OCI-M1 (cell line): Measurements from ENCODE around the gene DLG1.
"Not testable (repeated sequence)": the region's sequence is repeated elsewhere in the genome, so short reads cannot be mapped to it uniquely, and the experiment has no call there.

Experiments
- DNase-seq: peaks from one replicate; lab custom pipeline; 2025; lab: John Stamatoyannopoulos, UW

Gene DLG1

DNA sequence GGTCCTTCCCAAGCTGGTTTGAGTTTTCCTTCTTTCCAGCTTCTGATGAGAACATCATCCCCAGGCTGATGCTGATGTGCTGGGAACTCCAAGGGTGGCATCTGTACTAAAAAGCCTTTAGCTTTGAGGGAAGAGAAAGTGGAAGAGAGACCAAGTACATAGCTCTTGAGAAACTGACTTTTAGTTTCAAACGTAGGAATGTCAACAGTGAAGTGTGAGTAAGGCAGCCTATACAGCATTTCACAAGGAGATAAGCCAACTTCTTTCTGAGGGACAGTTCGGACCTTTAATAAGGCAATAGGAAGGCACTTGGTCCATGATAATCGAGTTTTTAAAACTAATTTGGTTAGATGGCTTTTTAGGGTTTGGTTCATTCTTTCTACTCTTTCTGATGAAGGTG is 53.7 kb downstream of the DLG1 start:
- DNase-seq: no peak

DNA sequence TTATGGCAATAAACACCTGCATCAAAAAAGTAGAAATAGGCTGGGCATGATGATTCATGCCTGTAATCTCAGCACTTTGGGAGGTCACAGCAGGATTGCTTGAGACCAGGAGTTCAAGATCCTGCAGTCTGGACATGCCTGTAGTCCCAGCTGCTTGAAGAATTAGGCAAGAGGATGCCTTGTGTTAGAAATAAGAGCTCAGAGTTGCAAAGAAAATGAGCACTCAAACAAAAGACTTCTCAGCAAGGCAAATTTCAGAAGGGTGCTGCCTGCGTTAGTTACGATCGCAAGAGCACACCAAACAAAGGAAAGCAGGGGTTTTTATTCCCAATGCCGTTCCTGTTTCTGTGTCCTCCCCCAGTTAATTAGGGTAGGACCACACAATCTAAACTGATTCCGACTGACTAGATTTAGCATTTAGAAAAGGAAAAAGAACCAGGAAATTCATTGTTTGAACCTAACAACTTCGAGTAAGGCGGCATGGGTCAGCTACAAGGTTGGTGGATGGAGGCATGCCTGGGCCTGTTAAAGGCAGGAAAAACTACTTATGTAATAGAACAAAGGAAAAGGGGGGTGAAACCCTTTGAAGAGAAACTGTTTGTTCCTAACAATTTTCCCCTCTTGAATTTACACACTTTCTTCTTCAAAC is 55.5 kb downstream of the DLG1 start:
- no peak for DNase-seq

GRCh38 chr3:197241173-197241572 is 57.2 kb downstream of the DLG1 start:
- DNase-seq: no peak

DNA sequence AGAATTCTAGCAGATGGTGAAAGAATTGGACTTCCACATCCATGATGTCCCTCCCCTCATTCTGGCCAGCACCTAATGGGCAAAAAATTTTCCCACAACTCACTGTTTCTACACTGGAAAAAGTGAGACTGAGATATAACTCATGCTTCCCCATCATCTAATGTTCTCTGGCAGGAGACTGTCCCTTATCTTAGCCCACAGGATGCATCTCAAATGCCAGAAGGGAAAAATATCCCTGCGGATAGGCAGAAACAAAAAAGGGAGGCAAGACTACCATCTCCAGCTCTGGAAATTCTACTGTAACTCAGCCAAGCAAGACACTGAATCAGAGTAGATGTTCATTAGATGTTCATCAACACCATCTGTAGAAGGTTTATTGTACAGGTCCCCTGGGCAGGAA is 58.6 kb downstream of the DLG1 start:
- DNase-seq: no peak

DNA sequence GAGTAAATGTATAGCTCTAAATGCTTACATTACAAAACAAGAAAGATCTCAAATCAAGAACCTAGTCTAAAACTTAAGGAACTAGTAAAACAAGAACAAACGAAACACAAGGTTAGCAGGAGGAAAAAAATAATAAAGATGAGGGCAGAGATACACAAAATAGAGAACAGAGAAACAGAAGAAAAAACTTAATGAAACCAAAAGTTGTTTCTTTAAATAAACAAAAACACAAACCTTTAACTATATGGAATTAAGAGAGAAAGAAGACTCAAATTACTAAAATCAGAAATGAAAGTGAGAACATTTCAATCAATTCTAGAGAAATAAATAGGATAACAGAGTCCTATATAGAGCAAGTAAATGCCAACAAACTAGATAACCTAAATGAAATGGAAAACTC is 59.6 kb downstream of the DLG1 start:
- no peak for DNase-seq

GRCh38 chr3:197237897-197238296 is 60.5 kb downstream of the DLG1 start:
- DNase-seq: no peak

GRCh38 chr3:197236362-197236761 is 62.0 kb downstream of the DLG1 start:
- DNase-seq: no peak

DNA sequence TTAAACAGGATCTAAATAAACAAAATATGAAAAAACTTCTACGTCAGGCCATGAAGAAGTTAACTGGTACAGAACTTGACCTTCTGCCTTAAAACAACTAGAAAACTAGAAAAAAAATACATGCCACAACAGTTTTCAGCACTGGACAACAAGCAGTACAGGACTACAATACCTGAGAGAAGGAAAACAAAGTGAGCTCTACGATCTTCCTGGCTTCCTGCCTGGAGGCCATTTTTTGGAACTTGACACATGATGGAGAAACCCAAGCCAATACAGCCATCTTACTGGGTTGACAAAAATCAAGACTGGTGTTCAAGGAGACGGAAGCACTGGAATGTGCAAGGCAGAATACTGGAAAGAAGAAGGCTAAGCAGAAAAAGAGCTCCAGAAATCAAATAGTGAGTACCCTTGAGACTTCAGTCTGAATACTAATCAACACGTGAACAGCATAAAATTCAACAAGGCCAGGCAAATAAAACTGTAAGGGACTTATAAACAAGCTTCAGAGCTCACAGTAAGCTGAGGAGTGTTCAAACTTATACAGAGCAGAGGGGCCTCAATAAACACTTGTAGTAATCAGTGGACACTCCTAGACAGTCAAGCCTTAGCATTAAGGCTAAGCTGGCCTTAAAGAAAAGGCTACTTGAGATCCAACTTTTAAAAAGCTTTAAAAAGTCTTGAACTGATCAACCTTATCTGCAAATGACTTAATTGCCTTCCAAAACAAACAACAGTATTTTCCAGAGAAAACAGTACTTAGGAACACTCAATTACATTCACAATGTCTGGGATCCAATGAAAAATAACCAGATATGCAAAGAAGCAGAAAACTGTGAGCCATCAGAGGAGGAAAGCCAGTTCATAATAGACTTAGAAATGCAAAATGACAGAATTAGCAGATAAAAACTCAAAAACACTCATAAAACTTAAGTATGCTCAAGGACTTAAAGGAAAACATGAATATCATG is 63.2 kb downstream of the DLG1 start:
- DNase-seq: no peak

GRCh38 chr3:197231321-197231720 is 67.1 kb downstream of the DLG1 start:
- DNase-seq: no peak

GRCh38 chr3:197229836-197230235 is 68.6 kb downstream of the DLG1 start:
- DNase-seq: no peak

GRCh38 chr3:197229178-197229577 is 69.2 kb downstream of the DLG1 start:
- DNase-seq: no peak

- no peak for DNase-seq
These were observed 70.4 kb downstream of the DLG1 start for GRCh38 chr3:197227780-197228574.

DNA sequence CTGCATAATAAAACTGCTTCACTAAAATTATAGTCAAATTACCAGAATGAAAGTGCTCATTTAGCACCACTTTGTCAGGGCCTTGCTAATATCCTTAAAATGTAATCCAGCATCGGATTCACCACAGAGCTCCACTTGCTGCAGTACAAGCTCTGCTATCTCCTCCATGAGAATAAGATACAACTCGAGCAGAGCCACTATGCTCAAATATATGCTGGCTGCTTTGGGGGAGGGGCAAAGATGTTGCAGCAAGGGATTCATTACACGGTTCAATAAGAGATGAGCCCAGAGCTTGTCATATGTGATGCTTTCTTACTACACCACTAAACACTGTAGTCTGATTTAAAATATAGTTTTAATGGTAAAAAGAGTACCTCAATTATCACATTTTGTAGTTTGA is 72.2 kb downstream of the DLG1 start:
- no peak for DNase-seq

DNA sequence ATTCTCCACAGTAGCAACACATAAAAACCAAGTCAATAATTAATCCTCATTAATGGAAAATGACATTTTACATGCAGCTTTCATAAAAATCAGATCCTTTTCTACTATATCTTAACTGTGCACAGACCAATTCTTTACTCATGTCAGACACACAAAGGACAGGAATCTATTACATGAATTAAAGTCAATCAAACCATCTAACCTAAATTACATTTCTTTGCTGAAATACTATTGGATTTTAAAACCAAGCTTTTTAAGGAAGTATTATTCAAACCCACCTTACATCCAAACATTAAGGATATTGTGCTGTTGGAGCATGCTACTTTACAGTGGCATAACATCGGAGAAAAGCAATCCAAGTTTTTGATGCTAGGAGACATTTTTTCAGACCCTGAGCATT is 72.8 kb downstream of the DLG1 start:
- DNase-seq: no peak

DNA sequence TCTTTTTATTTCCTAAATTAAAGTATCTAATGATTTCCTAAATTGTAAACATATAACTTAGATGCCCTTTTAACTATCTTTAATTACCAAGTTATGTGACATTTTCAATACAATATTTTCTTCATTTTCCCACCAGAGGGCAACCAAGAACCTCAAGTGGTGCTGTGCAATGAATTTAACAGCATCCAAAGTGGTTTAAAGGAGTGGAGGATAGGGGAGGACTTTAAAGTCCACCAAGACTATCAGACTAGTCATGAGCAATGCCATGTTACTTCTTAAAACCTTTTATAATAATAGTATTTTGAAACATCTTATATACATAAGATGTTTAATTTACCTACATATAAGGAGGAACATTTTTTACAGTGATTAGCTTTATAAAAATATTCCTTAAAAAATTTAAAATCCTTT is 74.4 kb downstream of the DLG1 start:
- DNase-seq: peak; percentile 71

- no peak for DNase-seq
These were observed 75.5 kb downstream of the DLG1 start for GRCh38 chr3:197222937-197223370.

- no peak for DNase-seq
These were observed 78.8 kb downstream of the DLG1 start for GRCh38 chr3:197219619-197220018.

GRCh38 chr3:197218210-197218609 is 80.2 kb downstream of the DLG1 start:
- DNase-seq: peak; percentile 45

DNA sequence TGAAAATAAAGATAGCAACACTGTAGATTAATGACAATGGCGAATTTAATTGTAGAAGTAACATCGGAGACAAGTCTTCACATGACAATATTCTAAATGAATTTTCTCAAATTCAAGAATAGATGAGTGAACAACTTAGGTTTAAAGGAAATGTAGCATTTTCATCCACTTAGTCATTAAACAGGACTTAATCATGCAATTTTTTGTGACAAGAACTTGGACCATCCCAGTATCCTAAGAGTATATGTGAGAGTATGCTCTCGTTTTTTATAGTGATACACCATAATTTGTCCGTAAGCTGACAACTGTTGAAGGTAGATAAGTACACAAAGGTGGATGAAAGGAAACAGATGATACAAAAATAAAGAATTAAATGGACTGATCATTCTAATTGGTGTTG is 81.5 kb downstream of the DLG1 start:
- DNase-seq: no peak

- DNase-seq: no peak
These were observed 82.1 kb downstream of the DLG1 start for GRCh38 chr3:197216169-197216860.

GRCh38 chr3:197212290-197212689 is 86.1 kb downstream of the DLG1 start:
- DNase-seq: no peak

- not testable (repeated sequence) for DNase-seq
These were observed 86.7 kb downstream of the DLG1 start for GRCh38 chr3:197211698-197212097.
